GM20000 (cell line): Measurements from ENCODE around the gene ENDOD1.
A peak's percentile ranks its signal among the peaks of the same experiment; 100 is the strongest.

Experiments used
- DNase-seq: peaks from one replicate; pipeline ENCODE4 v3.0.0; 2012; ENCODE audit warnings: low spot score
- TF ChIP-seq, protein P1 (sequence below): IDR thresholded peaks from 2 replicates; pipeline ENCODE4 v1.5.1; 2012; ENCODE audit warnings: mild to moderate bottlenecking, control low read depth; ENCODE audit errors: extremely low read depth, missing control alignments

Gene ENDOD1

DNA sequence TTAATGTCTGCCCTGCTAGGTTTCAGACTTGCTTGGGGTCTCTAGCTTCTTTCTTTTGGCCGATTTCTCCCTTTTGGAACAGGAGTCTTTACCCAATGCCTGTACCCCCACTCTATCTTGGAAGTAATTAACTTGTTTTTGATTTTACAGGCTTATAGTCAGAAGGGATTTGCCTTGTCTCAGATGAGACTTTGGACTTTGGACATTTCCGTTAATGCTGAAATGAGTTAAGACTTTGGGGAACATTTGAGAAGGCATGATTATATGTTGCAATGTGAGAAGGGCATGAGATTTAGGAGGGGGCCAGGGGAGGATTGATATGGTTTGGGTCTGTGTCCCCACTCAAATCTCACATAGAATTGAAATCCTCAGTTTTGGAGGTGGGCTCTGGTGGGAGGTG is 35.3 kb upstream of the ENDOD1 start:
- TF ChIP-seq, protein P1, sequence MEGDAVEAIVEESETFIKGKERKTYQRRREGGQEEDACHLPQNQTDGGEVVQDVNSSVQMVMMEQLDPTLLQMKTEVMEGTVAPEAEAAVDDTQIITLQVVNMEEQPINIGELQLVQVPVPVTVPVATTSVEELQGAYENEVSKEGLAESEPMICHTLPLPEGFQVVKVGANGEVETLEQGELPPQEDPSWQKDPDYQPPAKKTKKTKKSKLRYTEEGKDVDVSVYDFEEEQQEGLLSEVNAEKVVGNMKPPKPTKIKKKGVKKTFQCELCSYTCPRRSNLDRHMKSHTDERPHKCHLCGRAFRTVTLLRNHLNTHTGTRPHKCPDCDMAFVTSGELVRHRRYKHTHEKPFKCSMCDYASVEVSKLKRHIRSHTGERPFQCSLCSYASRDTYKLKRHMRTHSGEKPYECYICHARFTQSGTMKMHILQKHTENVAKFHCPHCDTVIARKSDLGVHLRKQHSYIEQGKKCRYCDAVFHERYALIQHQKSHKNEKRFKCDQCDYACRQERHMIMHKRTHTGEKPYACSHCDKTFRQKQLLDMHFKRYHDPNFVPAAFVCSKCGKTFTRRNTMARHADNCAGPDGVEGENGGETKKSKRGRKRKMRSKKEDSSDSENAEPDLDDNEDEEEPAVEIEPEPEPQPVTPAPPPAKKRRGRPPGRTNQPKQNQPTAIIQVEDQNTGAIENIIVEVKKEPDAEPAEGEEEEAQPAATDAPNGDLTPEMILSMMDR: no peak
- DNase-seq: no peak

- TF ChIP-seq, protein P1: no peak
- peak; percentile 48 for DNase-seq
Observed at GRCh38 chr11:95055283-95055897, 34.3 kb upstream of the ENDOD1 start.

GRCh38 chr11:95057959-95058358 is 31.7 kb upstream of the ENDOD1 start:
- DNase-seq: no peak
- TF ChIP-seq, protein P1: no peak

- no peak for DNase-seq
- TF ChIP-seq, protein P1: no peak
Observed at GRCh38 chr11:95058621-95059020, 31.0 kb upstream of the ENDOD1 start.

- DNase-seq: no peak
- TF ChIP-seq, protein P1: no peak
Observed at GRCh38 chr11:95059046-95059445, 30.6 kb upstream of the ENDOD1 start.

DNA sequence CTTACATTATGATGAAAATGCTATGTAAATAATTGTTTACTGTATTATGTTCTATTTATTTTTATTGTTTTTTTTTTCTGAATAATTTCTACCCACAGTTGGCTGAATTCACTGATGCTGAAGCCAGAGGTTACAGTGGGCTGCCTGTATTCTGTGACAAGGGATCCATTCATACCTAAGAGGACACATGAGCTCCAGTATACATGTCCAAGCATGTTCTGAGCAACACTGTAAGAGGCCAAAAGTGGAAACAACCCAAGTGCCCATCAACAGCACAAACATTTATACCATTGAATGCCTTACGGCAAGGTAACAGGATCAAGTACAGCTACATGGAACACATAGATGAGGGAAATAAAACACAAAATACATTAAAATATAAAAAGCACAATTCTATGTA is 24.3 kb upstream of the ENDOD1 start:
- TF ChIP-seq, protein P1: no peak
- DNase-seq: no peak

DNA sequence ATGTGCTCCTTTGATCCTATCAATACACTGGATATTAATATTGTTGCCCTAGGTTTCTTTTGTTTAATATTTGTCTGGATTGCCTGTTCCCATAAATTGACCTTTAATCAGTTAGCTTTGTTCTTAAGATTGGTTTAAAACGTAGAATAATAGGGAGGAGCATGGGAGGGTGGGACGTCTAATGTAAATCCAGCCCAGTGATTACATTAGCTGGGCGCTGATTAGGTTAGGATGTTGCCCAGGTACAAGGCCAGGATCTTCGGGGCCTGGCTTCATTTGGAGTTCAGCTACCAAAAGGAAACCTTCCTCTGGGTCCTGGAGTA is 23.0 kb upstream of the ENDOD1 start, which contains the start of gene SRSF8:
Gene SRSF8, plus strand, starts transcription at position 204 of the 323 bp plus-strand sequence. CDS start 308 bp downstream, outside the sequence.
- peak; percentile 28 for DNase-seq
- TF ChIP-seq, protein P1: no peak
